Retinal pigment epithelial cell (primary cell): ENCODE data around the gene MMEL1.

Experiments
- DNase-seq: peaks from one replicate; pipeline ENCODE4 v3.0.0-alpha.2; 2010; ENCODE audit warnings: low read depth
- H3K4me3 ChIP-seq: 2 replicates; pipeline ENCODE4 v1.5.1; 2011; ENCODE audit warnings: mild to moderate bottlenecking, low read length, control low read depth, moderate library complexity
- CTCF ChIP-seq: conservative IDR thresholded peaks from 2 replicates; pipeline ENCODE4 v1.5.1; 2011; ENCODE audit warnings: low read depth, low read length, control low read depth, inconsistent platforms

Gene MMEL1

GRCh38 chr1:2638466-2639115 is 5.8 kb upstream of the MMEL1 start:
- DNase-seq: no peak
- TF ChIP-seq CTCF: no peak
- no peak overlapping the region for H3K4me3 ChIP-seq

- DNase-seq: no peak
- no peak for TF ChIP-seq CTCF
- no peak overlapping the region for H3K4me3 ChIP-seq
These were observed 4.8 kb upstream of the MMEL1 start for GRCh38 chr1:2637442-2638145.

GRCh38 chr1:2636733-2637132 is 3.9 kb upstream of the MMEL1 start:
- H3K4me3 ChIP-seq: no peak overlapping the region
- no peak for TF ChIP-seq CTCF
- DNase-seq: no peak

GRCh38 chr1:2635361-2636010 is 2.7 kb upstream of the MMEL1 start:
- no peak overlapping the region for H3K4me3 ChIP-seq
- TF ChIP-seq CTCF: no peak
- no peak for DNase-seq

GRCh38 chr1:2633936-2634491 is 1.2 kb upstream of the MMEL1 start:
- H3K4me3 ChIP-seq: no peak overlapping the region
- DNase-seq: no peak
- TF ChIP-seq CTCF: no peak

GRCh38 chr1:2633366-2633935 is 635 bp upstream of the MMEL1 start:
- DNase-seq: no peak
- H3K4me3 ChIP-seq: no peak overlapping the region
- no peak for TF ChIP-seq CTCF
